ENCODE data around the gene FBN2.

FBN2 gene

GRCh38 chr5:128498844-128499455 is 39.1 kb downstream of the FBN2 start:
- DNase-seq (ENCODE audit: low read depth): peak; percentile 21
- TF ChIP-seq CTCF (IDR thresholded peaks at IDR 0.05; ENCODE audit: control insufficient read depth, extremely low read depth, insufficient read depth): peak; percentile 53
- no peak overlapping the region for H3K4me3 ChIP-seq (ENCODE audit: low read depth, low read length)

GRCh38 chr5:128494516-128494915 is 43.5 kb downstream of the FBN2 start:
- DNase-seq (ENCODE audit: low read depth): no peak
- H3K4me3 ChIP-seq (ENCODE audit: low read depth, low read length): no peak overlapping the region
- no peak for TF ChIP-seq CTCF (IDR thresholded peaks at IDR 0.05; ENCODE audit: control insufficient read depth, extremely low read depth, insufficient read depth)

GRCh38 chr5:128493657-128494329 is 44.3 kb downstream of the FBN2 start:
- no peak for DNase-seq (ENCODE audit: low read depth)
- TF ChIP-seq CTCF (IDR thresholded peaks at IDR 0.05; ENCODE audit: control insufficient read depth, extremely low read depth, insufficient read depth): no peak

GRCh38 chr5:128491291-128491690 is 46.8 kb downstream of the FBN2 start:
- no peak overlapping the region for H3K4me3 ChIP-seq (ENCODE audit: low read depth, low read length)
- TF ChIP-seq CTCF (IDR thresholded peaks at IDR 0.05; ENCODE audit: control insufficient read depth, extremely low read depth, insufficient read depth): no peak
- no peak for DNase-seq (ENCODE audit: low read depth)

More at GRCh38 chr5:128493657-128494329, 44.3 kb downstream of the FBN2 start:
- H3K4me3 ChIP-seq (ENCODE audit: low read depth, low read length): no peak overlapping the region

- DNase-seq (ENCODE audit: low read depth): no peak
- no peak for TF ChIP-seq CTCF (IDR thresholded peaks at IDR 0.05; ENCODE audit: control insufficient read depth, extremely low read depth, insufficient read depth)
- H3K4me3 ChIP-seq (ENCODE audit: low read depth, low read length): no peak overlapping the region
These were observed 47.3 kb downstream of the FBN2 start for GRCh38 chr5:128490761-128491160.

- H3K4me3 ChIP-seq (ENCODE audit: low read depth, low read length): no peak overlapping the region
- DNase-seq (ENCODE audit: low read depth): no peak
- no peak for TF ChIP-seq CTCF (IDR thresholded peaks at IDR 0.05; ENCODE audit: control insufficient read depth, extremely low read depth, insufficient read depth)
These were observed 51.0 kb downstream of the FBN2 start for GRCh38 chr5:128487041-128487440.

- no peak for DNase-seq (ENCODE audit: low read depth)
- no peak overlapping the region for H3K4me3 ChIP-seq (ENCODE audit: low read depth, low read length)
- TF ChIP-seq CTCF (IDR thresholded peaks at IDR 0.05; ENCODE audit: control insufficient read depth, extremely low read depth, insufficient read depth): no peak
These were observed 54.3 kb downstream of the FBN2 start for GRCh38 chr5:128483738-128484137.
